Vagina (tissue), 2 donors: ENCODE data around the gene RHOA. TPM values are rescaled to one million over a fixed set of nuclear protein-coding genes. Genes with fewer than 3 reads are reported as not detected.
"Not testable (repeated sequence)": the region's sequence is repeated elsewhere in the genome, so short reads cannot be mapped to it uniquely, and the experiment has no call there.

ENCODE experiments used
- DNase-seq, 2 donors: peaks; one replicate each; pipeline ENCODE4 v3.0.0-alpha.2; 2017; ENCODE audit errors: extremely low spot score in 2 of 2
- H3K27ac ChIP-seq: fragments of 200-600 bp; sonication (generic); one replicate; pipeline ENCODE4 v1.5.1; 2019
- H3K27me3 ChIP-seq: fragments of 200-600 bp; sonication (generic); one replicate; pipeline ENCODE4 v1.5.1; 2019
- H3K36me3 ChIP-seq, 2 donors: fragments of 200-600 bp; sonication (generic); one replicate each; pipeline ENCODE4 v1.5.1; 2017 to 2019
- H3K4me1 ChIP-seq: fragments of 200-600 bp; sonication (generic); one replicate; pipeline ENCODE4 v1.5.1; 2019
- H3K4me3 ChIP-seq, 2 donors: fragments of 200-600 bp; sonication (generic); 1 replicate in 1 of 2; 2 replicates in 1 of 2; pipeline ENCODE4 v1.5.1; 2016 to 2019
- H3K9me3 ChIP-seq: fragments of 200-600 bp; sonication (generic); one replicate; pipeline ENCODE4 v1.5.1; 2019
- POLR2A ChIP-seq, 2 donors: fragments of 450-650 bp; IDR thresholded peaks; one replicate each; pipeline ENCODE4 v1.6.1; 2017; ENCODE audit warnings: antibody characterized with exemption in 2 of 2, mild to moderate bottlenecking in 2 of 2, moderate library complexity in 2 of 2
- POLR2AphosphoS5 ChIP-seq, 2 donors: sonication (generic); formaldehyde crosslinking; IDR thresholded peaks; one replicate each; pipeline ENCODE4 v1.9.0; 2017; ENCODE audit warnings: antibody characterized with exemption in 2 of 2, mild to moderate bottlenecking in 2 of 2, low read depth in 1 of 2; ENCODE audit not compliant: insufficient read depth in 1 of 2
- intact Hi-C: fragments of 100-400 bp; cut with DNase I; formaldehyde crosslinking; loops from one replicate; pipeline ENCODE4 v1.15.1; 2023
- total RNA-seq: library from RNA; depleted of rRNA; stranded (reverse); fragments of >200 nt; gene quantifications from one replicate; pipeline ENCODE4 v1.2.3, GENCODE V29; 2016
- TF ChIP-seq, protein P1 (sequence below), 3 experiments: fragments of 450-650 bp in 2 of 3; fragments of 200-600 bp in 1 of 3; sonication (generic) in 1 of 3; IDR thresholded peaks; one replicate each; pipeline ENCODE4 v1.5.1; 2017 to 2019; ENCODE audit warnings: antibody characterized with exemption in 3 of 3, mild to moderate bottlenecking in 2 of 3, moderate library complexity in 2 of 3

RHOA gene
- total RNA-seq, 1 donor from 2014 or later: 377 TPM

DNA sequence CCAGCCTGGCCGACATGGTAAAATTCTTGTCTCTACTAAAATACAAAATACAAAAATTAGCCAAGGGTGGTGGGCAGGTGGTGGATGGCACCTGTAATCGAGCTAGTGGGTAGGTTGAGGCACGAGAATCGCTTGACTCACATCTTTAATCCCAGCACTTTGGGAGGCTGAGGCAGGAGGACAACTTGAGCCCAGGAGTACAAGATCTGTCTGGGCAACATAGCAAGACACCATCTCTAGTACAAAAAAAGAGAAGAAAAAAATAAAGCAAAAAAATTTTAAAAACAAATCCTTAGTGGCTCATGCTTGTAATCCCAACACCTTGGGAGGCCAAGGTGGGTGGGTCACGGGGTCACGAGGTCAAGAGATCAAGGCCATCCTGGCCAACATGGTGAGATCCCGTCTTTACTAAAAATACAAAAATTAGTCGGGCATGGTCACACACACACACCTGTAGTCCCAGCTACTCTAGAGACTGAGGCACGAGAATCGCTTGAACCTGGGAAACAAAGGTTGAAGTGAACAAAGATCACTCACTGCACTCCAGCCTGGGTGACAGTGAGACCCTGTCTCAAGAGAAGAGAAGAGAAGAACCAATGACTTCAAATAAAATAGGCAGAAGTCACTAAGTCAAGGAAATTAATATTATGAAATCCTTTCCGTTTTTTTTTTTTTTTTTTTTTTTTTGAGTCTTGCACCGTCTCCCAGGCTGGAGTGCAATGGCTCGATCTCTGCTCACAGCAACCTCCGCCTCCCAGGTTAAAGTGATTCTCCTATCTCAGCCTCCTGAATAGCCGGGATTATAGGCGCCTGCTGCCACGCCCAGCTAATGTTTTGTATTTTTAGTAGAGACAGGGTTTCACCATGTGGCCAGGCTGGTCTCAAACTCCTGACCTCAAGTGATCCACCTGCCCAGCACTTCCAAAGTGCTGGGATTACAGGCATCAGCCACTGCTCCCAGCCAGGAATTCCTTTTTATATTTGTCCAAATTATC lies 4.9 kb downstream of the RHOA start:
- peaks cover 56% of the 10 kb centered on the region for H3K4me1 ChIP-seq
- no peak overlapping the region for H3K4me3 ChIP-seq
- H3K27me3 ChIP-seq: no peaks in the 10 kb centered on the region
- no peak for TF ChIP-seq POLR2AphosphoS5 (IDR thresholded peaks at IDR 0.05; ENCODE audit: insufficient read depth in 1 of 2, low read depth in 1 of 2)
- TF ChIP-seq, protein P1, sequence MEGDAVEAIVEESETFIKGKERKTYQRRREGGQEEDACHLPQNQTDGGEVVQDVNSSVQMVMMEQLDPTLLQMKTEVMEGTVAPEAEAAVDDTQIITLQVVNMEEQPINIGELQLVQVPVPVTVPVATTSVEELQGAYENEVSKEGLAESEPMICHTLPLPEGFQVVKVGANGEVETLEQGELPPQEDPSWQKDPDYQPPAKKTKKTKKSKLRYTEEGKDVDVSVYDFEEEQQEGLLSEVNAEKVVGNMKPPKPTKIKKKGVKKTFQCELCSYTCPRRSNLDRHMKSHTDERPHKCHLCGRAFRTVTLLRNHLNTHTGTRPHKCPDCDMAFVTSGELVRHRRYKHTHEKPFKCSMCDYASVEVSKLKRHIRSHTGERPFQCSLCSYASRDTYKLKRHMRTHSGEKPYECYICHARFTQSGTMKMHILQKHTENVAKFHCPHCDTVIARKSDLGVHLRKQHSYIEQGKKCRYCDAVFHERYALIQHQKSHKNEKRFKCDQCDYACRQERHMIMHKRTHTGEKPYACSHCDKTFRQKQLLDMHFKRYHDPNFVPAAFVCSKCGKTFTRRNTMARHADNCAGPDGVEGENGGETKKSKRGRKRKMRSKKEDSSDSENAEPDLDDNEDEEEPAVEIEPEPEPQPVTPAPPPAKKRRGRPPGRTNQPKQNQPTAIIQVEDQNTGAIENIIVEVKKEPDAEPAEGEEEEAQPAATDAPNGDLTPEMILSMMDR (IDR thresholded peaks at IDR 0.05): no peak
- TF ChIP-seq POLR2A (IDR thresholded peaks at IDR 0.05): no peak
- intact Hi-C loops: loop anchor here (5.0 kb wide), 1 partner anchor 50 kb away; the partner anchor contains the start of gene GPX1
- H3K36me3 ChIP-seq: peaks cover 0 to 9% of the 10 kb centered on the region in 2 donors
- peak overlapping the region; percentile 7 for H3K27ac ChIP-seq
- no peak for DNase-seq
- H3K9me3 ChIP-seq: no peaks in the 10 kb centered on the region

DNA sequence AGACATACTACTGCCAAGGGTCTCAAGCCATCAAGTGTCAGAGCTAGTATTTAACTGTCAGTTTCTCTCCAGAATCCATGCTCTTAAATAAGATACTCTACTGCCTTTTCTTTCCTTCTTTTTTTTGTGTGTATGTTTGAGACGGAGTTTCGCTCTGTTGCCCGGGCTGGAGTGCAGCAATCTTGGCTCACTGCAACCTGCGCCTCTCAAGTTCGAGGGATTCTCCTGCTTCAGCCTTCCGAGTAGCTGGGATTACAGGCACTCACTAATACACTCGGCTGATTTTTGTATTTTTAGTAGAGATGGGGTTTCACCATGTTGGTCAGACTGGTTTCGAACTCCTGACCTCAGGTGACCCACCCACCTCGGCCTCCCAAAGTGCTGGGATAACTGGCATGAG lies 6.2 kb downstream of the RHOA start:
- not testable (repeated sequence) for H3K4me3 ChIP-seq, H3K9me3 ChIP-seq, DNase-seq, H3K36me3 ChIP-seq, H3K27me3 ChIP-seq, H3K27ac ChIP-seq
- intact Hi-C loops: loop anchor here (5.0 kb wide), 1 partner anchor 48 kb away; the partner anchor contains the start of gene GPX1
- peaks cover 54% of the 10 kb centered on the region for H3K4me1 ChIP-seq

DNA sequence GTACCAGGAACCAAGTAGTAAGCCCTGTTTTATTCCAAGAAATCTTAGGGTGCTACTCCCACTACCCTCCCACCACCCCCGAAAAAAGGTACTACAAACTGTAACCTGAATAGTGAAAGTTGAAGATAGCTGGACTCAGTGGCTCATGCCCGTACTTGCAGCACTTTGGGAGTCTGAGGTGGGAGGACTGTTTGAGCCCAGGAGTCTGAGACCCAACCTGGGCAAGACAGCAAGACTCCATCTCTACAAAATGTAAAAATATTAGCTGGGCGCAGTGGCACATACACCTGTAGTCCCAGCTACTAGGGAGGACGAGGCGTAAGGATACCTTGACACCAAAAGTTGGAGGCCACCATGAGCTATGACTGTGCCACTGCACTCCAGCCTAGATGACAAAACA lies 7.9 kb downstream of the RHOA start:
- TF ChIP-seq POLR2A (IDR thresholded peaks at IDR 0.05) (no peak), POLR2AphosphoS5 (IDR thresholded peaks at IDR 0.05; ENCODE audit: insufficient read depth in 1 of 2, low read depth in 1 of 2) (no peak)
- TF ChIP-seq, protein P1 (IDR thresholded peaks at IDR 0.05): no peak
- Histone ChIP-seq H3K9me3 (no peaks in the 10 kb centered on the region), H3K4me3 (no peak overlapping the region), H3K27me3 (no peaks in the 10 kb centered on the region), H3K4me1 (peaks cover 54% of the 10 kb centered on the region), H3K36me3 (peaks cover 0 to 9% of the 10 kb centered on the region in 2 donors), H3K27ac (no peak overlapping the region)
- no peak for DNase-seq
- intact Hi-C loops: no loop called here

DNA sequence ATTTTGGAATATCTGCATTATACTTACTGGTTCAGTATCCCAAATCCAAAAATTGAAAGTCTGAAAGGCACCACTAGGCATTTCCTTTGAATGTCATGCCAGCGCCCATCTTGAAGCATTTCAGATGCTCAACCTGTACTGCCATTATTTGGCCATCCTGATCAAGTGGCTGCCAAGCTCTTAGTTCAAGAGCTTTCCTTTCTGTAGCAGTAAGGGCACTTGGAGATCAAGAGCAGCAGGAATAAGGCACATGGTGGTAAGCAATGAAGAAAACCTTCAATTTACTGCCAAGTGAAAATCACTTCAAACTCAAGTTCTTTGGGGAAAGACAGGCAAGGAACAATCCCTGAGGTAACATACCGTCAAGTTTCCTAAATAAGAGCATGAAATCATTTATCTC lies 10.0 kb downstream of the RHOA start:
- TF ChIP-seq, protein P1 (IDR thresholded peaks at IDR 0.05): no peak
- TF ChIP-seq POLR2A (IDR thresholded peaks at IDR 0.05): no peak
- no peak for TF ChIP-seq POLR2AphosphoS5 (IDR thresholded peaks at IDR 0.05; ENCODE audit: insufficient read depth in 1 of 2, low read depth in 1 of 2)
- no peak overlapping the region for H3K4me3 ChIP-seq
- no peaks in the 10 kb centered on the region for H3K9me3 ChIP-seq
- peaks cover 56% of the 10 kb centered on the region for H3K4me1 ChIP-seq
- peaks cover 0 to 9% of the 10 kb centered on the region in 2 donors for H3K36me3 ChIP-seq
- DNase-seq: no peak
- H3K27me3 ChIP-seq: no peaks in the 10 kb centered on the region
- H3K27ac ChIP-seq: no peak overlapping the region
- intact Hi-C loops: no loop called here

DNA sequence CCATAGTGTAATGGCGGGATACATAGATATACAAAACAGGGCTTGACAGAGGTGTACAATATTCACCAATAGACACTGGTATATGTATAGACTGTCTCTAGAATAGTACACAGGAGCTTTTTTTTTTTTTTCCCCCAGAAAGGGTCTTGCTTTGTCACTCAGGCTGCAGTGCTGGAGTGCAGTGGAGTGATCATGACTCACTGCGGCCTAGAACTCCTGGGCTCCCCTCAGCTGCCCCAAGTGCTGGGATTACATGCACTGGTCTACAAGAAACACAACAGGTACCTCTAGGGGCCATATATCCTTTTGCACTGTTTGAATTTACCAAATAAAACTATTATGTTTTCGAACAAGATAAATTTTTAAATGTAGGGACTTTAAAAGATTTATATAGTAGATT lies 12.3 kb downstream of the RHOA start:
- Histone ChIP-seq H3K4me3 (no peak overlapping the region), H3K36me3 (peaks cover 0 to 9% of the 10 kb centered on the region in 2 donors), H3K9me3 (no peaks in the 10 kb centered on the region), H3K27ac (no peak overlapping the region), H3K4me1 (peaks cover 56% of the 10 kb centered on the region), H3K27me3 (no peaks in the 10 kb centered on the region)
- intact Hi-C loops: no loop called here
- TF ChIP-seq, protein P1 (IDR thresholded peaks at IDR 0.05): no peak
- no peak for TF ChIP-seq POLR2AphosphoS5 (IDR thresholded peaks at IDR 0.05; ENCODE audit: insufficient read depth in 1 of 2, low read depth in 1 of 2)
- no peak for DNase-seq
